ENCODE results near the gene ETNK2.

ETNK2 gene

DNA sequence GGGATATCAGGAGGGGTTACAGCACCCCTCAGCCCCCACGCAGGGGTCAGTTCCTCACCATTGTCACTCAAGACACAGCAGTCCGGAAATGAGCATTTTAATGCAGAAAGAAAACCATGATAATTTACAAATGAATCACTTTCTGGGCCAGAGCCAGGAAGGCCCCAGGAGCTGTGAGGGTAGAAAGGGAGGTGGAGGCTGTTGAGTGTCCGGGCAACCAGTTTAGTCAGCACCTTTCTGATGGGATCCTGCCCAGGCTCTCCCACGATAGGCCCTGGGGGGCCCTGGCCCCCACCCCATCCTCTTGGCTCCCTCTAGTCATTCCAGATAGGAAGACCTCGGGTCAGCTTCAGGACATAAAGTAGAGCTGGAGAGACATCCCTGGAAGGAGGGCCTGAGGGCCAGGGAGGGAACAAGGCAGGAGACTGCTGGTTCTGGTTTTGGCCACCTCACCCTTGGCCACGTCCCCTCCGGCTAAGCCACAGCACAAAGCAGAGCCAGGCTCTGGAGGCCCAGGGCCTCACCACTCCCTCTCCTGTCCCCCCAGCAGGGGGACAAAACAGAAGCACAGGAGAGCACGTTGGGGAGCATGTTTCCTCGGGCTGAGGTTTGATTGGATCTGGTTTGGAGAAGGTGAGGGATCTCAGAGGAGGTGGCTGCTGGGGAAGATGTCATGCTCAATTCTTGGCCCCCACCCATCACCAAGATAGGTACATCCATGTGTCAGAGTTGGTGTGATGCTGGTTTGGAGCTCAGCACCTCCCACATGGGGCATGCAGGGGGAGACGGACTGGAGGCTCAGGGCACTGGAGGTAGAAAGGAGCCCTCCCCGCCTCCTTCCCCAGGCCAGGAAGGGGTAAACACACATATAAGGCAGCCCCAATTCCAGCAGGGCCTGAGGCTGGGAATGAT, 20.6 kb downstream of the ETNK2 start:
- DNase-seq (ENCODE audit: low read depth), result peak; percentile 86
- H3K4me3 ChIP-seq (replicated peaks; ENCODE audit: low read depth, low read length), result no peak overlapping the region
- TF ChIP-seq CTCF (IDR thresholded peaks at IDR 0.05; ENCODE audit: low read length, missing control alignments), result peak; percentile 6

DNA sequence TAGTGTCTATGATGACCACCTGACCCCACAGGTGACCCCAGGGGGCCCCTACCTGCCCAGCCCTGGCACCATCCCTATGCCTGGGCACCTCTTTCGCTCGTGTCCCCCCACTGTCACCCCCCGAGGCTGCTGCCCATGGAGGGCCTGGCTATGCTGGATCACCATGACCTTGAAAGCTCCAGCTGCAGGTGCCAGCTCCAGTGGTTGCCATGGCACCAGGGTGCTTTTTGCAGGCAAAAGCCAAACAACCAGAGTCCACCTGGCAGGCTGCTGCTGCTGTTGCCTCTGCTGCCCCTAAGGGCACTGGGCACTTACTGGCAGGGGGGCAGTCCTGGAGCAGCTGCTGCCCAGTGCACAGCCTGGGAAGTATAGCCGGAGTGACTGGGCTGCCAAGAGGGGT, 21.7 kb downstream of the ETNK2 start:
- H3K4me3 ChIP-seq (replicated peaks; ENCODE audit: low read depth, low read length), result no peak overlapping the region
- no peak for DNase-seq (ENCODE audit: low read depth)
- no peak for TF ChIP-seq CTCF (IDR thresholded peaks at IDR 0.05; ENCODE audit: low read length, missing control alignments)

- TF ChIP-seq CTCF (IDR thresholded peaks at IDR 0.05; ENCODE audit: low read length, missing control alignments), result peak; percentile 72
- peak; percentile 74 for DNase-seq (ENCODE audit: low read depth)
- no peak overlapping the region for H3K4me3 ChIP-seq (replicated peaks; ENCODE audit: low read depth, low read length)
Measured at GRCh38 chr1:204128964-204129896, 22.6 kb downstream of the ETNK2 start.

DNA sequence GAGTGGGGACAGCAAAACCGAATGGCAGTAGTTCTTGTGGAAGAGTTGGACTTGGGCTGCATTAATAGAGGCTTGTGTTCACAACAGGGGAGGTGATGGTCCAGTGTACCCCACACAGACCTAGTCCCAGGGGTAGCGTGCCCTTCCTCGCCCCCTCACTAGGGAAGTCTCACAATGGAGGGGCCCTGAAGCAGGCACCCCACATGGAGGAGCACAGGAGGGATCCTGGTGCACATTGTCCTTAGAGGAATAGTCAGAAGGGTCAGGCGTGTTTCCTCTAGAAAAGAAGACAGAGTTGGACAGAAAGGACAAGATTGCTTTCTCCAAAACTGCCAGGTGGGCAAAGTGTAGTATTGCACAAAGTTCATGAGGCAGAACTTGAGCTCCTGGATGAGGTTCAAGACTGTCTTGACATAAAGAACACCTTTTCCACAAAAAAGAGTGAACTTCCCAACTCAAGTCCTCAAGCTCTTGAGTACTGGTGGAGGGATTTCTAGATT, 23.3 kb downstream of the ETNK2 start:
- no peak for TF ChIP-seq CTCF (IDR thresholded peaks at IDR 0.05; ENCODE audit: low read length, missing control alignments)
- H3K4me3 ChIP-seq (replicated peaks; ENCODE audit: low read depth, low read length), result no peak overlapping the region
- no peak for DNase-seq (ENCODE audit: low read depth)

DNA sequence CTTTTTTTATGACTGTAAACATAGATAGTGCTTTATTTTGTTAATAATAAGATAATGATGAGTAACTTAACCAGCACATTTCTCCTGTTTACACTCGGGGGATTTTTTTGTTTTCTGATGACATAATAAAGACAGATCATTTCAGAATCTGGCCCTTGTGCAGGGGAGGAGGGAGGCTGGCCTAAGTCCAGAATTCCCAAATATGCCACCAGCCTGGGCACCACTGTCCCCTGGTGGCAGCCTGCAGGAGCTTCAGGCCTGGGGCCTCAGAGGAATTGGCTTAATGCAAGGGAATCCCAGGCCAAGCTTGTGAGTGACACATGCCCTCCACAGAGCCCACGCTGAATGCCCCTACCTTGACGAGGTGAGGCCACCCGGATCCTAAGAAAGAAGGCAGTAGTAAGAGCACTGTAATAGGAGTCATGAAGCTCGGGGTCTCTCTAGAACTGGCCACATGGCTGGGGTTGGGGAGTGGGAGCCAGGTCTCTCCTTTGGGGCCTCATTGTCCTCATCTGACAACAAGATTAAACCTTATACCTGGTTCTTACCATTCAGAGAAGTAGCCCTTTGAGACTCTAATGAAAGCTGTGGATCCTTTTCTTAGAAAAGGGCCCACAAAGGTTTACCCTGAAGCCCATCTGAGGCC, 24.1 kb downstream of the ETNK2 start:
- peak; percentile 90 for DNase-seq (ENCODE audit: low read depth)

More for the DNA sequence above, 24.1 kb downstream of the ETNK2 start:
- no peak overlapping the region for H3K4me3 ChIP-seq (replicated peaks; ENCODE audit: low read depth, low read length)
- TF ChIP-seq CTCF (IDR thresholded peaks at IDR 0.05; ENCODE audit: low read length, missing control alignments), result peak; percentile 98

All from fibroblast of pulmonary artery (primary cell).